HCT116 (cell line): ENCODE data around the gene ATP8A1.
"Not testable (repeated sequence)": the region's sequence is repeated elsewhere in the genome, so short reads cannot be mapped to it uniquely, and the experiment has no call there.

Experiments
- EZH2 ChIP-seq: fragments of 200-600 bp; sonication (generic); IDR thresholded peaks from 2 replicates; pipeline ENCODE4 v1.6.1; 2017; ENCODE audit warnings: antibody characterized with exemption, mixed run types
- POLR2A ChIP-seq: IDR thresholded peaks from 2 replicates; pipeline ENCODE4 v1.7.0; 2011; ENCODE audit warnings: borderline replicate concordance; ENCODE audit not compliant: insufficient read depth, insufficient read length; ENCODE audit errors: extremely low read depth
- POLR2AphosphoS5 ChIP-seq: IDR thresholded peaks from 2 replicates; pipeline ENCODE4 v1.6.1; 2011; ENCODE audit warnings: mild to moderate bottlenecking, low read depth, low read length, moderate library complexity
- RAD21 ChIP-seq: IDR thresholded peaks from 2 replicates; pipeline ENCODE4 v1.6.1; 2012; ENCODE audit warnings: low read depth, mild to moderate bottlenecking
- YY1 ChIP-seq: IDR thresholded peaks from 2 replicates; pipeline ENCODE4 v1.6.1; 2011; ENCODE audit warnings: low read length, low read depth, moderate library complexity, mild to moderate bottlenecking; ENCODE audit not compliant: insufficient replicate concordance; ENCODE audit errors: extremely low read depth
- TF ChIP-seq, protein P1 (sequence below), 3 experiments: fragments of 200-600 bp in 1 of 3; sonication (generic) in 1 of 3; IDR thresholded peaks in 2 of 3; conservative IDR thresholded peaks in 1 of 3; 2 replicates each; pipeline ENCODE4 v1.5.1; 2012 to 2017; ENCODE audit warnings: low read depth in 2 of 3, low read length in 2 of 3, antibody characterized with exemption in 1 of 3, borderline replicate concordance in 1 of 3, control low read depth in 1 of 3, mild to moderate bottlenecking in 1 of 3, mixed read lengths in 1 of 3, mixed run types in 1 of 3, moderate library complexity in 1 of 3; ENCODE audit not compliant: insufficient read depth in 1 of 3
- TF ChIP-seq, protein P2 (sequence below): IDR thresholded peaks from 2 replicates; pipeline ENCODE4 v1.6.1; 2012; ENCODE audit warnings: low read depth

DNA sequence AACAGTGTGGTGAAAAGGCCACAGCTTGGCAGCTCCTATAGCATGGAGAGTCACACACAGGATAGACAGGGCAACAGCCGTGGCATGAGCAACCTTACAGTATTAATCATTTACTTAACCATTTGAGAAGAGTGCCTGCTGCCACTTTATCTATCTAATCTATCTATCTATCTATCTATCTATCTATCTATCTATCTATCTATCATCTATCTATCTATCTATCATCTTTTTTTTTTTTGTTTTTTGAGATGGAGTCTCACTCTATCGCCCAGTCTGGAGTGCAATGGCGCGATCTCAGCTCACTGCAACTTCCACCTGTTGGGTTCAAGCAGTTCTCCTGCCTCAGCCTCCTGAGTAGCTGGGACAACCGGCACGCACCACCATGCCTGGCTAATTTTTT is 284.6 kb downstream of the ATP8A1 start:
- TF ChIP-seq, protein P1, sequence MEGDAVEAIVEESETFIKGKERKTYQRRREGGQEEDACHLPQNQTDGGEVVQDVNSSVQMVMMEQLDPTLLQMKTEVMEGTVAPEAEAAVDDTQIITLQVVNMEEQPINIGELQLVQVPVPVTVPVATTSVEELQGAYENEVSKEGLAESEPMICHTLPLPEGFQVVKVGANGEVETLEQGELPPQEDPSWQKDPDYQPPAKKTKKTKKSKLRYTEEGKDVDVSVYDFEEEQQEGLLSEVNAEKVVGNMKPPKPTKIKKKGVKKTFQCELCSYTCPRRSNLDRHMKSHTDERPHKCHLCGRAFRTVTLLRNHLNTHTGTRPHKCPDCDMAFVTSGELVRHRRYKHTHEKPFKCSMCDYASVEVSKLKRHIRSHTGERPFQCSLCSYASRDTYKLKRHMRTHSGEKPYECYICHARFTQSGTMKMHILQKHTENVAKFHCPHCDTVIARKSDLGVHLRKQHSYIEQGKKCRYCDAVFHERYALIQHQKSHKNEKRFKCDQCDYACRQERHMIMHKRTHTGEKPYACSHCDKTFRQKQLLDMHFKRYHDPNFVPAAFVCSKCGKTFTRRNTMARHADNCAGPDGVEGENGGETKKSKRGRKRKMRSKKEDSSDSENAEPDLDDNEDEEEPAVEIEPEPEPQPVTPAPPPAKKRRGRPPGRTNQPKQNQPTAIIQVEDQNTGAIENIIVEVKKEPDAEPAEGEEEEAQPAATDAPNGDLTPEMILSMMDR (IDR thresholded peaks at IDR 0.05 in 2 of 3, conservative IDR thresholded peaks at IDR 0.05 in 1 of 3; ENCODE audit: borderline replicate concordance in 1 of 3, insufficient read depth in 1 of 3, low read depth in 2 of 3, low read length in 2 of 3), result not testable (repeated sequence)
- not testable (repeated sequence) for TF ChIP-seq EZH2, POLR2A, POLR2AphosphoS5, RAD21, YY1
- TF ChIP-seq, protein P2, sequence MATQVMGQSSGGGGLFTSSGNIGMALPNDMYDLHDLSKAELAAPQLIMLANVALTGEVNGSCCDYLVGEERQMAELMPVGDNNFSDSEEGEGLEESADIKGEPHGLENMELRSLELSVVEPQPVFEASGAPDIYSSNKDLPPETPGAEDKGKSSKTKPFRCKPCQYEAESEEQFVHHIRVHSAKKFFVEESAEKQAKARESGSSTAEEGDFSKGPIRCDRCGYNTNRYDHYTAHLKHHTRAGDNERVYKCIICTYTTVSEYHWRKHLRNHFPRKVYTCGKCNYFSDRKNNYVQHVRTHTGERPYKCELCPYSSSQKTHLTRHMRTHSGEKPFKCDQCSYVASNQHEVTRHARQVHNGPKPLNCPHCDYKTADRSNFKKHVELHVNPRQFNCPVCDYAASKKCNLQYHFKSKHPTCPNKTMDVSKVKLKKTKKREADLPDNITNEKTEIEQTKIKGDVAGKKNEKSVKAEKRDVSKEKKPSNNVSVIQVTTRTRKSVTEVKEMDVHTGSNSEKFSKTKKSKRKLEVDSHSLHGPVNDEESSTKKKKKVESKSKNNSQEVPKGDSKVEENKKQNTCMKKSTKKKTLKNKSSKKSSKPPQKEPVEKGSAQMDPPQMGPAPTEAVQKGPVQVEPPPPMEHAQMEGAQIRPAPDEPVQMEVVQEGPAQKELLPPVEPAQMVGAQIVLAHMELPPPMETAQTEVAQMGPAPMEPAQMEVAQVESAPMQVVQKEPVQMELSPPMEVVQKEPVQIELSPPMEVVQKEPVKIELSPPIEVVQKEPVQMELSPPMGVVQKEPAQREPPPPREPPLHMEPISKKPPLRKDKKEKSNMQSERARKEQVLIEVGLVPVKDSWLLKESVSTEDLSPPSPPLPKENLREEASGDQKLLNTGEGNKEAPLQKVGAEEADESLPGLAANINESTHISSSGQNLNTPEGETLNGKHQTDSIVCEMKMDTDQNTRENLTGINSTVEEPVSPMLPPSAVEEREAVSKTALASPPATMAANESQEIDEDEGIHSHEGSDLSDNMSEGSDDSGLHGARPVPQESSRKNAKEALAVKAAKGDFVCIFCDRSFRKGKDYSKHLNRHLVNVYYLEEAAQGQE, result not testable (repeated sequence)
